Measurements from ENCODE around the gene FILIP1. TPM values are rescaled to one million over a fixed set of nuclear protein-coding genes. Genes with fewer than 3 reads are reported as not detected.
"Not testable (repeated sequence)": the region's sequence is repeated elsewhere in the genome, so short reads cannot be mapped to it uniquely, and the experiment has no call there.

FILIP1 gene
- total RNA-seq, 1 donor from 2014 or later: 13.6 TPM

- peaks cover 0 to 25% of the 10 kb centered on the region in 2 donors for H3K4me1 ChIP-seq
- no peaks in the 10 kb centered on the region for H3K27me3 ChIP-seq
- H3K36me3 ChIP-seq: no peaks in the 10 kb centered on the region
- H3K4me3 ChIP-seq: peak overlapping the region in 1 of 2 donors; percentile 18
- no peak for TF ChIP-seq CTCF (IDR thresholded peaks at IDR 0.05)
- H3K27ac ChIP-seq: peak overlapping the region; percentile 52 to 69
- intact Hi-C loops (cut with DNase I): loop anchor here (2.0 kb wide), 1 partner anchor 43 kb away; no protein-coding TSS in a partner anchor
- no peaks in the 10 kb centered on the region for H3K9me3 ChIP-seq
- no peak for DNase-seq (ENCODE audit: low spot score in 2 of 2)
Measured at GRCh38 chr6:75437421-75437891, 56.1 kb downstream of the FILIP1 start.

GRCh38 chr6:75436869-75437268, 56.7 kb downstream of the FILIP1 start:
- intact Hi-C loops (cut with DNase I): loop anchor here (2.0 kb wide), 1 partner anchor 44 kb away; no protein-coding TSS in a partner anchor
- H3K4me3 ChIP-seq: peak overlapping the region in 1 of 2 donors; percentile 19
- H3K4me1 ChIP-seq: peaks cover 0 to 30% of the 10 kb centered on the region in 2 donors
- no peaks in the 10 kb centered on the region for H3K27me3 ChIP-seq
- DNase-seq (ENCODE audit: low spot score in 2 of 2): no peak
- no peak for TF ChIP-seq CTCF (IDR thresholded peaks at IDR 0.05)
- H3K9me3 ChIP-seq: no peaks in the 10 kb centered on the region
- no peaks in the 10 kb centered on the region for H3K36me3 ChIP-seq
- H3K27ac ChIP-seq: peak overlapping the region; percentile 52 to 69

GRCh38 chr6:75432809-75433208, 60.8 kb downstream of the FILIP1 start:
- DNase-seq (ENCODE audit: low spot score in 2 of 2): not testable (repeated sequence)

GRCh38 chr6:75431379-75431778, 62.2 kb downstream of the FILIP1 start:
- DNase-seq (ENCODE audit: low spot score in 2 of 2): peak in 1 of 2 donors; percentile 77
- Histone ChIP-seq H3K9me3 (no peaks in the 10 kb centered on the region), H3K27me3 (no peaks in the 10 kb centered on the region), H3K4me3 (peak overlapping the region in 1 of 2 donors; percentile 5), H3K27ac (peak overlapping the region; percentile 69 to 86), H3K36me3 (no peaks in the 10 kb centered on the region), H3K4me1 (peaks cover 11 to 42% of the 10 kb centered on the region in 2 donors)
- TF ChIP-seq CTCF (IDR thresholded peaks at IDR 0.05): no peak
- intact Hi-C loops (cut with DNase I): loop anchor here (5.0 kb wide), 1 partner anchor 64 kb away; no protein-coding TSS in a partner anchor

More at GRCh38 chr6:75432809-75433208, 60.8 kb downstream of the FILIP1 start:
- H3K27me3 ChIP-seq, H3K4me3 ChIP-seq, H3K36me3 ChIP-seq, H3K9me3 ChIP-seq: not testable (repeated sequence)
- Histone ChIP-seq H3K27ac (peak overlapping the region in 1 of 2 donors; percentile 86), H3K4me1 (peaks cover 11 to 48% of the 10 kb centered on the region in 2 donors)
- intact Hi-C loops (cut with DNase I): loop anchor here (5.0 kb wide), 1 partner anchor 66 kb away; no protein-coding TSS in a partner anchor

GRCh38 chr6:75430631-75431325, 62.8 kb downstream of the FILIP1 start:
- no peaks in the 10 kb centered on the region for H3K9me3 ChIP-seq
- peak overlapping the region in 1 of 2 donors; percentile 5 for H3K4me3 ChIP-seq
- no peak for DNase-seq (ENCODE audit: low spot score in 2 of 2)
- no peaks in the 10 kb centered on the region for H3K36me3 ChIP-seq
- peaks cover 11 to 38% of the 10 kb centered on the region in 2 donors for H3K4me1 ChIP-seq
- peak overlapping the region; percentile 69 to 86 for H3K27ac ChIP-seq
- intact Hi-C loops (cut with DNase I): loop anchor here (5.0 kb wide), 1 partner anchor 63 kb away; no protein-coding TSS in a partner anchor
- H3K27me3 ChIP-seq: no peaks in the 10 kb centered on the region
- TF ChIP-seq CTCF (IDR thresholded peaks at IDR 0.05): no peak

GRCh38 chr6:75429061-75429703, 64.4 kb downstream of the FILIP1 start:
- Histone ChIP-seq H3K4me3 (no peak overlapping the region), H3K36me3 (no peaks in the 10 kb centered on the region), H3K9me3 (no peaks in the 10 kb centered on the region), H3K4me1 (peaks cover 11 to 38% of the 10 kb centered on the region in 2 donors), H3K27ac (peak overlapping the region; percentile 73 to 86), H3K27me3 (no peaks in the 10 kb centered on the region)
- TF ChIP-seq CTCF (IDR thresholded peaks at IDR 0.05): no peak
- intact Hi-C loops (cut with DNase I): no loop called here
- DNase-seq (ENCODE audit: low spot score in 2 of 2): no peak

Data from ascending aorta (tissue), 2 donors.